ENCODE results near the gene NID1.
"Not testable (repeated sequence)": the region's sequence is repeated elsewhere in the genome, so short reads cannot be mapped to it uniquely, and the experiment has no call there.

Gene NID1

GRCh38 chr1:236009191-236009590, 55.7 kb downstream of the NID1 start:
- Mint-ChIP-seq H3K27ac (no peak overlapping the region), H3K4me1 (no peaks in the 10 kb centered on the region)

GRCh38 chr1:236007781-236008180, 57.1 kb downstream of the NID1 start:
- Mint-ChIP-seq H3K9me3 (no peaks in the 10 kb centered on the region), H3K36me3 (ENCODE audit: low read depth) (peaks cover 60% of the 10 kb centered on the region), H3K27ac (no peak overlapping the region), H3K27me3 (ENCODE audit: low read depth, poor library complexity) (peaks cover 2% of the 10 kb centered on the region), H3K4me1 (peaks cover 7% of the 10 kb centered on the region), H3K4me3 (no peak overlapping the region)
- no peak for TF ChIP-seq CTCF (IDR thresholded peaks at IDR 0.05)
- DNase-seq = no peak

More at GRCh38 chr1:236009191-236009590, 55.7 kb downstream of the NID1 start:
- Mint-ChIP-seq H3K27me3 (ENCODE audit: low read depth, poor library complexity) (peaks cover 2% of the 10 kb centered on the region), H3K36me3 (ENCODE audit: low read depth) (peaks cover 50% of the 10 kb centered on the region), H3K4me3 (no peak overlapping the region), H3K9me3 (no peaks in the 10 kb centered on the region)
- TF ChIP-seq CTCF (IDR thresholded peaks at IDR 0.05) = no peak
- no peak for DNase-seq

GRCh38 chr1:236003058-236003457, 61.8 kb downstream of the NID1 start:
- Mint-ChIP-seq H3K27ac (peak overlapping the region; percentile 94), H3K36me3 (ENCODE audit: low read depth) (peaks cover 59% of the 10 kb centered on the region), H3K4me1 (peaks cover 23% of the 10 kb centered on the region)
- not testable (repeated sequence) for H3K9me3 Mint-ChIP-seq; H3K27me3 Mint-ChIP-seq (ENCODE audit: low read depth, poor library complexity); DNase-seq; H3K4me3 Mint-ChIP-seq

- no peak for TF ChIP-seq CTCF (IDR thresholded peaks at IDR 0.05)
- peaks cover 2% of the 10 kb centered on the region for H3K27me3 Mint-ChIP-seq (ENCODE audit: low read depth, poor library complexity)
- peaks cover 55% of the 10 kb centered on the region for H3K36me3 Mint-ChIP-seq (ENCODE audit: low read depth)
- peak overlapping the region; percentile 94 for H3K27ac Mint-ChIP-seq
- no peak for DNase-seq
- no peak overlapping the region for H3K4me3 Mint-ChIP-seq
- H3K4me1 Mint-ChIP-seq = peaks cover 23% of the 10 kb centered on the region
- H3K9me3 Mint-ChIP-seq = no peaks in the 10 kb centered on the region
Measured at GRCh38 chr1:236002572-236002971, 62.3 kb downstream of the NID1 start.

GRCh38 chr1:236002025-236002390, 62.9 kb downstream of the NID1 start:
- Mint-ChIP-seq H3K27me3 (ENCODE audit: low read depth, poor library complexity) (peaks cover 2% of the 10 kb centered on the region), H3K4me1 (peaks cover 23% of the 10 kb centered on the region), H3K9me3 (no peaks in the 10 kb centered on the region), H3K36me3 (ENCODE audit: low read depth) (peaks cover 51% of the 10 kb centered on the region), H3K27ac (peak overlapping the region; percentile 94), H3K4me3 (no peak overlapping the region)
- no peak for TF ChIP-seq CTCF (IDR thresholded peaks at IDR 0.05)
- no peak for DNase-seq

- DNase-seq = no peak
- H3K27ac Mint-ChIP-seq = no peak overlapping the region
- H3K27me3 Mint-ChIP-seq (ENCODE audit: low read depth, poor library complexity) = peaks cover 2% of the 10 kb centered on the region
- peaks cover 45% of the 10 kb centered on the region for H3K36me3 Mint-ChIP-seq (ENCODE audit: low read depth)
- no peak for TF ChIP-seq CTCF (IDR thresholded peaks at IDR 0.05)
- no peak overlapping the region for H3K4me3 Mint-ChIP-seq
- H3K9me3 Mint-ChIP-seq = no peaks in the 10 kb centered on the region
- H3K4me1 Mint-ChIP-seq = peaks cover 23% of the 10 kb centered on the region
Measured at GRCh38 chr1:236000781-236001180, 64.1 kb downstream of the NID1 start.

All from nephron progenitor cell (in vitro differentiated cells).